ENCODE results near the gene PLLP. TPM values are rescaled to one million over a fixed set of nuclear protein-coding genes. Genes with fewer than 3 reads are reported as not detected.

Gene PLLP
- 1.0 to 1.6 TPM (median 1.1 TPM) in 5 replicates for total RNA-seq (2022; extraction: Qiagen RNA extraction; ENCODE audit: low read depth)

GRCh38 chr16:57284209-57284951 lies at the start of gene PLLP:
Gene PLLP (minus strand): TSS chr16:57284672. CDS start chr16:57284540, 132 bp downstream.

DNA sequence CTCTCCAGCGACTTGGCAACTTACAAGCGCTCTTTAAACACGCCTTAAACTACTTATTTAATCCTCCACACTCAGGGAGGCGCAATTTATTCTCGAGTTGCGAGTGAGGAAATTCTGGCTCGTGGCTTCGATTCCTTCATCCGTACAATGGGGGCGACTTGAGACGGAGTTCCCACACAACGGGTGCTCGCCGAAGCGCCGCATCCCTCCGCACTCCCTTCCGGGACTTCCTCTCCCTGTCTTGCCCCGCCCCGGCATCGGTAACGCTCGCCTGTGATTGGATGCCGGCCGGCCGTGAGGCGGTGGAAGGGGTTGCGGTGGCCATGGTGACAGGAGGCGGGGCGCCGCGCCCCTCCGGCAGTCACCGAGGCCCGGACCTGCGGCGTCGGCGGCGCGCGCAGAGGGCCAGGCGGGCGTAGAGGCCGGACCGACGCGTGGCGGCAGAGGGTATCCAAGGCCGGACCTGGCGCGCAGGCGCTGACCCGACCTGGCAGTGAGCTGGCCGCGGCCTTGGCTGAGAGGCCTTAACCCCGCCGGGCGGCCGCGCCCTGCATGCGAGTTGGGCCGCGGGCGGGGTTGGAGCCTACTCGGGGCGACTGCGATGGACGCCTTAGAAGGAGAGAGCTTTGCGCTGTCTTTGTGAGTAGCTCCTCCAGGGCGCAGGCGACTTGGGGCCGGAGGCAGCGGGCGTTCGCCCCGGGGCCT lies 39.6 kb downstream of the PLLP start, which contains the start of gene ARL2BP:
Gene ARL2BP, plus strand, starts transcription at position 493 of the 705 bp plus-strand sequence. Its CDS starts 109 bp downstream, at position 602.

Other genes starting within 250 kb of the PLLP start
- 35.2 to 46.4 TPM (median 42.1 TPM) in 5 replicates for gene CPNE2, start 192.1 kb downstream of the PLLP start, total RNA-seq (2022; extraction: Qiagen RNA extraction; ENCODE audit: low read depth)
- 90.0 to 158 TPM (median 91.0 TPM) in 5 replicates for gene PSME3IP1, start 98.6 kb downstream of the PLLP start, total RNA-seq (2022; extraction: Qiagen RNA extraction; ENCODE audit: low read depth)
- 26.6 to 35.0 TPM (median 31.3 TPM) in 5 replicates for gene RSPRY1, start 98.3 kb downstream of the PLLP start, total RNA-seq (2022; extraction: Qiagen RNA extraction; ENCODE audit: low read depth)
- 58.4 to 77.6 TPM (median 74.6 TPM) in 5 replicates for gene ARL2BP, start 39.4 kb downstream of the PLLP start, total RNA-seq (2022; extraction: Qiagen RNA extraction; ENCODE audit: low read depth)
- gene CCL22, start 74.1 kb upstream of the PLLP start, total RNA-seq (2022; extraction: Qiagen RNA extraction; ENCODE audit: low read depth), result 0.05 TPM in 2 of 5 replicates, not detected in the others
- 0.07 to 0.19 TPM (median 0.12 TPM) in 4 of 5 replicates, not detected in the other for gene CX3CL1, start 87.8 kb upstream of the PLLP start, total RNA-seq (2022; extraction: Qiagen RNA extraction; ENCODE audit: low read depth)
- not detected in 5 replicates for gene CCL17, start 120.1 kb upstream of the PLLP start, total RNA-seq (2022; extraction: Qiagen RNA extraction; ENCODE audit: low read depth)
- 69.4 to 81.7 TPM (median 74.6 TPM) in 5 replicates for gene CIAPIN1, start 162.7 kb upstream of the PLLP start, total RNA-seq (2022; extraction: Qiagen RNA extraction; ENCODE audit: low read depth)
- gene COQ9, start 162.8 kb upstream of the PLLP start, total RNA-seq (2022; extraction: Qiagen RNA extraction; ENCODE audit: low read depth), result 32.9 to 54.5 TPM (median 50.9 TPM) in 5 replicates
- gene POLR2C, start 178.0 kb upstream of the PLLP start, total RNA-seq (2022; extraction: Qiagen RNA extraction; ENCODE audit: low read depth), result 108 to 134 TPM (median 114 TPM) in 5 replicates
- 26.4 to 50.2 TPM (median 40.8 TPM) in 5 replicates for gene DOK4, start 201.8 kb upstream of the PLLP start, total RNA-seq (2022; extraction: Qiagen RNA extraction; ENCODE audit: low read depth)

Data from A549 treated with ZK216348 at 1 μM for 4 hours (cell line).